H54 (cell line): ENCODE results near the gene ATP6V0A1.
"Not testable (repeated sequence)": the region's sequence is repeated elsewhere in the genome, so short reads cannot be mapped to it uniquely, and the experiment has no call there.

Experiments
- DNase-seq: peaks from one replicate; pipeline ENCODE4 v3.0.0; 2011; ENCODE audit warnings: low spot score, mixed read lengths; ENCODE audit not compliant: insufficient read length
- FAIRE-seq: peaks from 3 replicates; lab custom pipeline; 2011; peaks lifted over from hg19 to GRCh38; lab: Jason Lieb, UNC
- POLR2A ChIP-seq: IDR thresholded peaks from 2 replicates; pipeline ENCODE4 v1.6.1; 2011; ENCODE audit warnings: low read depth, mild to moderate bottlenecking, low read length

ATP6V0A1 gene

GRCh38 chr17:42553866-42554249, 95.2 kb downstream of the ATP6V0A1 start:
- TF ChIP-seq POLR2A = no peak
- FAIRE-seq (no peak), DNase-seq (no peak)

GRCh38 chr17:42554250-42555121, 95.8 kb downstream of the ATP6V0A1 start:
- FAIRE-seq (no peak), DNase-seq (peak; percentile 79)
- TF ChIP-seq POLR2A = peak; percentile 87

GRCh38 chr17:42555122-42555622, 96.5 kb downstream of the ATP6V0A1 start:
- DNase-seq (no peak), FAIRE-seq (no peak)
- no peak for TF ChIP-seq POLR2A

GRCh38 chr17:42555961-42556617, 97.4 kb downstream of the ATP6V0A1 start:
- FAIRE-seq = not testable (repeated sequence)

GRCh38 chr17:42559075-42559474, 100.4 kb downstream of the ATP6V0A1 start:
- TF ChIP-seq POLR2A = no peak
- no peak for DNase-seq
- FAIRE-seq = no peak

More at GRCh38 chr17:42555961-42556617, 97.4 kb downstream of the ATP6V0A1 start:
- not testable (repeated sequence) for DNase-seq

- FAIRE-seq (no peak), DNase-seq (no peak)
- no peak for TF ChIP-seq POLR2A
These were observed 101.6 kb downstream of the ATP6V0A1 start for GRCh38 chr17:42560246-42560645.

- DNase-seq (peak; percentile 97), FAIRE-seq (no peak)
- TF ChIP-seq POLR2A = peak; percentile 67
These were observed 103.3 kb downstream of the ATP6V0A1 start, which contains the start of gene COASY for GRCh38 chr17:42561897-42562387. TSS of gene COASY (plus strand) at chr17:42562148. CDS start at chr17:42562623, 475 bp downstream.

GRCh38 chr17:42562388-42563142, 103.9 kb downstream of the ATP6V0A1 start:
- TF ChIP-seq POLR2A = no peak
- FAIRE-seq (no peak), DNase-seq (no peak)

- DNase-seq (no peak), FAIRE-seq (no peak)
- no peak for TF ChIP-seq POLR2A
These were observed 104.4 kb downstream of the ATP6V0A1 start for GRCh38 chr17:42563143-42563509.

GRCh38 chr17:42563543-42563942, 104.9 kb downstream of the ATP6V0A1 start:
- TF ChIP-seq POLR2A = no peak
- FAIRE-seq = no peak
- DNase-seq = no peak

- TF ChIP-seq POLR2A = no peak
- no peak for FAIRE-seq
These were observed 105.3 kb downstream of the ATP6V0A1 start for GRCh38 chr17:42563950-42564349.

GRCh38 chr17:42564815-42565522, 106.3 kb downstream of the ATP6V0A1 start:
- FAIRE-seq (no peak), DNase-seq (no peak)
- no peak for TF ChIP-seq POLR2A

More at GRCh38 chr17:42563950-42564349, 105.3 kb downstream of the ATP6V0A1 start:
- no peak for DNase-seq
